Neural cell (in vitro differentiated cells): ENCODE measurements around the gene CUX1. TPM values are rescaled to one million over a fixed set of nuclear protein-coding genes. Genes with fewer than 3 reads are reported as not detected.

Source experiments
- H2AFZ ChIP-seq: fragments of 200-600, 300-800 bp; sonication (generic), shearing (Covaris generic); 2 replicates; pipeline ENCODE4 v1.6.0; 2014; ENCODE audit warnings: low read depth, mild to moderate bottlenecking, antibody characterized with exemption, low read length, moderate library complexity
- H3F3A ChIP-seq: fragments of 200-600 bp; shearing (Covaris generic); 2 replicates; pipeline ENCODE4 v1.6.1; 2016; ENCODE audit warnings: mild to moderate bottlenecking, moderate library complexity, mixed read lengths, antibody characterized with exemption, low read length; ENCODE audit not compliant: insufficient read depth, poor library complexity, severe bottlenecking
- H3K27ac ChIP-seq: fragments of 200-600, 300-800 bp; sonication (generic), shearing (Covaris generic); 2 replicates; pipeline ENCODE4 v1.5.1; 2014; ENCODE audit warnings: mild to moderate bottlenecking, low read length, moderate library complexity
- H3K27me3 ChIP-seq: fragments of 300-800, 200-600 bp; sonication (generic), shearing (Covaris generic); 2 replicates; pipeline ENCODE4 v1.6.0; 2014; ENCODE audit warnings: mild to moderate bottlenecking, low read depth, low read length, moderate library complexity; ENCODE audit not compliant: insufficient read depth
- H3K36me3 ChIP-seq: fragments of 300-800, 200-600 bp; sonication (generic), shearing (Covaris generic); 2 replicates; pipeline ENCODE4 v1.5.1; 2014; ENCODE audit warnings: mild to moderate bottlenecking, antibody characterized with exemption, low read length, moderate library complexity; ENCODE audit not compliant: insufficient read depth
- H3K4me2 ChIP-seq: fragments of 300-800, 200-600 bp; sonication (generic), shearing (Covaris generic); 2 replicates; pipeline ENCODE4 v1.6.0; 2014; ENCODE audit warnings: mild to moderate bottlenecking, low read length
- H3K4me3 ChIP-seq: fragments of 300-800, 200-600 bp; sonication (generic), shearing (Covaris generic); 2 replicates; pipeline ENCODE4 v1.5.1; 2014; ENCODE audit warnings: mild to moderate bottlenecking, low read length, moderate library complexity
- H3K79me2 ChIP-seq: fragments of 200-600 bp; shearing (Covaris generic); replicated peaks from 2 replicates; pipeline ENCODE4 v1.6.0; 2014; ENCODE audit warnings: mild to moderate bottlenecking, low read length, moderate library complexity; ENCODE audit not compliant: insufficient read depth
- H3K9ac ChIP-seq: fragments of 300-800, 200-600 bp; sonication (generic), shearing (Covaris generic); 2 replicates; pipeline ENCODE4 v1.6.1; 2016; ENCODE audit warnings: mild to moderate bottlenecking, low read length, mixed read lengths
- H3K9me2 ChIP-seq: fragments of 200-600 bp; shearing (Covaris generic); 2 replicates; pipeline ENCODE4 v1.6.1; 2016; ENCODE audit warnings: mild to moderate bottlenecking, low read length, mixed read lengths; ENCODE audit not compliant: insufficient read depth
- H3K9me3 ChIP-seq: fragments of 200-600, 300-800 bp; sonication (generic), shearing (Covaris generic); 2 replicates; pipeline ENCODE4 v1.6.1; 2016; ENCODE audit warnings: mild to moderate bottlenecking, mixed run types, low read length, moderate library complexity, mixed read lengths
- H4K20me1 ChIP-seq: fragments of 200-600 bp; shearing (Covaris generic); 2 replicates; pipeline ENCODE4 v1.6.1; 2016; ENCODE audit warnings: mild to moderate bottlenecking, mixed run types; ENCODE audit not compliant: insufficient read depth
- CTCF ChIP-seq: fragments of 450-650 bp; IDR thresholded peaks from 2 replicates; pipeline ENCODE4 v1.5.1; 2014; ENCODE audit warnings: antibody characterized with exemption, mild to moderate bottlenecking, moderate library complexity; ENCODE audit not compliant: poor library complexity, severe bottlenecking
- EP300 ChIP-seq: fragments of 450-650 bp; conservative IDR thresholded peaks from 2 replicates; pipeline ENCODE4 v1.6.1; 2014; ENCODE audit warnings: antibody characterized with exemption, mild to moderate bottlenecking, moderate library complexity; ENCODE audit not compliant: poor library complexity, severe bottlenecking
- EZH2 ChIP-seq: fragments of 200-600, 300-800 bp; shearing (Covaris generic), sonication (generic); IDR thresholded peaks from 2 replicates; pipeline ENCODE4 v1.6.1; 2014; ENCODE audit warnings: antibody characterized with exemption, low read length, borderline replicate concordance, mild to moderate bottlenecking; ENCODE audit not compliant: insufficient read depth, poor library complexity, severe bottlenecking
- MXI1 ChIP-seq: fragments of 450-650 bp; conservative IDR thresholded peaks from 2 replicates; pipeline ENCODE4 v1.6.1; 2014; ENCODE audit warnings: antibody characterized with exemption, mild to moderate bottlenecking; ENCODE audit not compliant: poor library complexity, severe bottlenecking
- POLR2AphosphoS5 ChIP-seq: IDR thresholded peaks from 2 replicates; pipeline ENCODE4 v1.6.1; 2012
- RAD21 ChIP-seq: fragments of 450-650 bp; conservative IDR thresholded peaks from 2 replicates; pipeline ENCODE4 v1.6.1; 2014; ENCODE audit warnings: antibody characterized with exemption, mild to moderate bottlenecking, moderate library complexity
- REST ChIP-seq: IDR thresholded peaks from 2 replicates; pipeline ENCODE4 v1.6.1; 2012; ENCODE audit warnings: borderline replicate concordance
- SMC3 ChIP-seq: fragments of 450-650 bp; conservative IDR thresholded peaks from 2 replicates; pipeline ENCODE4 v1.6.1; 2014; ENCODE audit warnings: antibody characterized with exemption, mild to moderate bottlenecking, moderate library complexity; ENCODE audit not compliant: poor library complexity
- TAF1 ChIP-seq: IDR thresholded peaks from 2 replicates; pipeline ENCODE4 v1.6.1; 2012; ENCODE audit warnings: low read depth
- polyA plus RNA-seq: library from polyadenylated mRNA; depleted of rRNA; stranded (reverse); fragments of >200 nt; gene quantifications from 2 replicates; pipeline ENCODE4 v1.2.3, GENCODE V29; 2014

CUX1 gene
- polyA plus RNA-seq, 1 donor from 2014 or later, result 26.6 TPM

DNA sequence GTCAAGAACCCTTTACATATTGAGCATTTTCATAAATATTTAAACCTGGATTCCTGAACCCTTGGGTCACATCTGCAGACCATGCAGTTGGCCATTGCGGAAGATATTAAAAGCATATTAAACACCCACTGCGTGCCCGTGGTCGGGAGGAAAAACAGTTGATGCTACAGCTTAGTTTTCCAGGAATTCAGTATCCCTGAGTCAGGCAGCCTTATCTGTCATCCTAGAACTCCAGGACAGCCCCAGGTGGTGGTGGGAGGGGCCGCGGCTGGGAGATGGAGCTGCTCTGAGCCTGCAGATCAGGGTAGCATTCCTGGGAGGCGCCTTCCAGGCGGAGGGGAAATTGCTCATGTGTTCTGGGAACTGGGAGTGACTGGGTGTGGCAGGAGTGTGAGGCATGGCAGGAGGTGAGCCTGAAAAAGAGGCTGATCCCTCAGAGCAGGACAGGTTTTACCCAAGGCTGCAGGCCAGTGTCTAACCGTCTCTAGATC, 246.3 kb downstream of the CUX1 start:
- Histone ChIP-seq H3K9me3 (no peaks in the 10 kb centered on the region), H3K27ac (no peak overlapping the region), H3K4me2 (no peak overlapping the region), H3K9ac (no peak overlapping the region), H3K79me2 (no peaks in the 10 kb centered on the region), H3K36me3 (no peaks in the 10 kb centered on the region), H2AFZ (no peak overlapping the region), H3K4me3 (no peak overlapping the region), H4K20me1 (no peaks in the 10 kb centered on the region), H3F3A (no peaks in the 10 kb centered on the region), H3K27me3 (no peaks in the 10 kb centered on the region), H3K9me2 (no peaks in the 10 kb centered on the region)
- TF ChIP-seq EZH2 (no peak), RAD21 (no peak), SMC3 (no peak), POLR2AphosphoS5 (no peak), REST (no peak), CTCF (no peak), MXI1 (no peak), TAF1 (no peak), EP300 (no peak)

GRCh38 chr7:102064361-102065025, 247.1 kb downstream of the CUX1 start:
- Histone ChIP-seq H3K9me3 (no peaks in the 10 kb centered on the region), H3K4me2 (no peak overlapping the region), H4K20me1 (no peaks in the 10 kb centered on the region), H3K27me3 (no peaks in the 10 kb centered on the region), H3K9ac (no peak overlapping the region), H3K9me2 (no peaks in the 10 kb centered on the region), H3K27ac (no peak overlapping the region), H3K36me3 (no peaks in the 10 kb centered on the region), H2AFZ (no peak overlapping the region), H3F3A (no peaks in the 10 kb centered on the region), H3K79me2 (no peaks in the 10 kb centered on the region), H3K4me3 (no peak overlapping the region)
- TF ChIP-seq CTCF (no peak), SMC3 (no peak), POLR2AphosphoS5 (no peak), REST (no peak), EZH2 (no peak)
